Measurements from ENCODE around the gene FAM240A. TPM values are rescaled to one million over a fixed set of nuclear protein-coding genes. Genes with fewer than 3 reads are reported as not detected.
"Not testable (repeated sequence)": the region's sequence is repeated elsewhere in the genome, so short reads cannot be mapped to it uniquely, and the experiment has no call there.

FAM240A gene
- total RNA-seq, 2 experiments from 2014 or later: not detected

DNA sequence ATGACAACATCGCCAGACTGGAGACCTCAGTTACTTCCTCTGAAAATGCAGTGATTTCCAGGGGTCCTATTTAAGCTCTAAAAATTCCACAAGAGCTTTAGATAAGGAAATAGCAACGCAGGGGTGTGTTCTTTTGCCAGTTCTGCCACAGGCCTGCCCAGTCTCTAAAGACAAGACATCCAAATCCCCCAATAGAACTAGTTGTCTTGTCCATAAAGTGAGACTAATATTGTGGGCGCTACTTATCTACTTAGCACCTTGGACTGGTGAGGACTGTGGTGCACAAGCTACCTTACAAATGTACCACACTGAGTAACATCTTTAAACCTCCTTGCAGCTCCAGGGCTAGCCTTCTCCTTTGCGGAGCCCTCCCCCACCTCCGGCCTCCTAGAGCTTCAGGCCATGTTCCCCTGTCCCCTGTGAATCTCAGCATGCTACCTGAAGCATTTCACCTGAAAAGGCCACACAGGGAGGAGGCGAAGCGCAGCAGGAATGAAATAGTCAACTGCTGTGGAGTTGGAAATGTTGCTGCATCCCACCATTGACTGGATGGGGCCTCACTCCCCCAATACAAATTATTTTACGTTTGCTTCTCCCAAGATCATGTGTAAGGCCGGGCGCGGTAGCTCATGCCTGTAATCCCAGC, 36.6 kb upstream of the FAM240A start:
- DNase-seq: no peak
- TF ChIP-seq CTCF (IDR thresholded peaks at IDR 0.05): no peak

DNA sequence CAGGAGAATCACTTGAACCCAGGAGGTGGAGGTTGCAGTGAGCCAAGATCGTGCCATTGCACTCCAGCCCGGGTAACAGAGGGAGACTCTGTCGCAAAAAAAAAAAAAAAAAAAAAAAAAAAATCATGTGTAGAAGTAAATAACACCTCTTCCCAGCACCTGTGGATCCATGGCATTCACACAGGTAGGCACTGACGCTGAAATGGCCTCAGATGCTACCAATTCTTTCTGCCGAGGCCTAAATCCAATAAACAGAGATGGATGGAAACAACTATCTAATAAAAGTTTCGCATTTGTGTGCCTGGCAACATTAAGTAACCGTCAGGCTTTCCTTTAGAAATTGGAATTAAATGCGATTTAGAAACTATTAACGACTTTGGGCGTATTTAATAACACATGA, 35.9 kb upstream of the FAM240A start:
- Mint-ChIP-seq H3K36me3 (ENCODE audit: low read depth) (no peaks in the 10 kb centered on the region), H3K4me1 (ENCODE audit: low read depth) (peaks cover 11% of the 10 kb centered on the region), H3K27ac (no peak overlapping the region), H3K27me3 (peaks cover 5% of the 10 kb centered on the region), H3K4me3 (no peak overlapping the region), H3K9me3 (no peaks in the 10 kb centered on the region)
- no peak for ATAC-seq (ENCODE audit: poor library complexity)
- no peak overlapping the region for H3K4me3 ChIP-seq (ENCODE audit: low read length)
- H3K36me3 ChIP-seq (ENCODE audit: insufficient read depth, low read length): no peaks in the 10 kb centered on the region
- no peak for TF ChIP-seq CTCF (IDR thresholded peaks at IDR 0.05)
- H3K9me3 ChIP-seq (ENCODE audit: control insufficient read depth in 1 of 2, insufficient read depth in 1 of 2, low read length in 2 of 2): no peaks in the 10 kb centered on the region
- CTCF ChIA-PET: interaction anchor here (1.5 kb wide), 1 partner anchor 88 kb away, joined by 3 read pairs; no protein-coding TSS in a partner anchor
- no peaks in the 10 kb centered on the region for H3K4me1 ChIP-seq (ENCODE audit: insufficient read depth, low read length)
- peaks cover 0 to 2% of the 10 kb centered on the region in 2 experiments for H3K27me3 ChIP-seq (ENCODE audit: control insufficient read depth in 1 of 2, insufficient read depth in 2 of 2, low read length in 2 of 2)
- H3K27ac ChIP-seq (ENCODE audit: low read depth in 1 of 2, low read length in 2 of 2): no peak overlapping the region
- no peak for DNase-seq
- POLR2A ChIA-PET: no interaction called here
- intact Hi-C loops (cut with DNase I, micrococcal nuclease): no loop called here

More for the DNA sequence above, 36.6 kb upstream of the FAM240A start:
- H3K9me3 ChIP-seq (ENCODE audit: control insufficient read depth in 1 of 2, insufficient read depth in 1 of 2, low read length in 2 of 2): no peaks in the 10 kb centered on the region
- ChIA-PET POLR2A (no interaction called here), CTCF (no interaction called here)
- H3K27ac Mint-ChIP-seq: no peak overlapping the region
- H3K27ac ChIP-seq (ENCODE audit: low read depth in 1 of 2, low read length in 2 of 2): no peak overlapping the region
- ATAC-seq (ENCODE audit: poor library complexity): no peak
- H3K36me3 Mint-ChIP-seq (ENCODE audit: low read depth): no peaks in the 10 kb centered on the region
- no peak overlapping the region for H3K4me3 Mint-ChIP-seq
- no peak overlapping the region for H3K4me3 ChIP-seq (ENCODE audit: low read length)
- intact Hi-C loops (cut with DNase I, micrococcal nuclease): no loop called here
- H3K36me3 ChIP-seq (ENCODE audit: insufficient read depth, low read length): no peaks in the 10 kb centered on the region
- H3K27me3 Mint-ChIP-seq: peaks cover 5% of the 10 kb centered on the region
- no peaks in the 10 kb centered on the region for H3K9me3 Mint-ChIP-seq
- peaks cover 11% of the 10 kb centered on the region for H3K4me1 Mint-ChIP-seq (ENCODE audit: low read depth)
- H3K27me3 ChIP-seq (ENCODE audit: control insufficient read depth in 1 of 2, insufficient read depth in 2 of 2, low read length in 2 of 2): peaks cover 0 to 2% of the 10 kb centered on the region in 2 experiments
- no peaks in the 10 kb centered on the region for H3K4me1 ChIP-seq (ENCODE audit: insufficient read depth, low read length)

GRCh38 chr3:46576879-46577278, 35.4 kb upstream of the FAM240A start:
- DNase-seq (no peak), ATAC-seq (ENCODE audit: poor library complexity) (no peak)
- no peak overlapping the region for H3K4me3 ChIP-seq (ENCODE audit: low read length)
- POLR2A ChIA-PET: no interaction called here
- Mint-ChIP-seq H3K4me3 (no peak overlapping the region), H3K36me3 (ENCODE audit: low read depth) (no peaks in the 10 kb centered on the region), H3K27ac (no peak overlapping the region), H3K9me3 (no peaks in the 10 kb centered on the region), H3K4me1 (ENCODE audit: low read depth) (peaks cover 11% of the 10 kb centered on the region), H3K27me3 (peaks cover 5% of the 10 kb centered on the region)
- CTCF ChIA-PET: interaction anchor here (1.5 kb wide), 1 partner anchor 88 kb away, joined by 3 read pairs; no protein-coding TSS in a partner anchor
- no peaks in the 10 kb centered on the region for H3K9me3 ChIP-seq (ENCODE audit: control insufficient read depth in 1 of 2, insufficient read depth in 1 of 2, low read length in 2 of 2)
- H3K36me3 ChIP-seq (ENCODE audit: insufficient read depth, low read length): no peaks in the 10 kb centered on the region
- no peak for TF ChIP-seq CTCF (IDR thresholded peaks at IDR 0.05)
- H3K4me1 ChIP-seq (ENCODE audit: insufficient read depth, low read length): no peaks in the 10 kb centered on the region
- no peak overlapping the region for H3K27ac ChIP-seq (ENCODE audit: low read depth in 1 of 2, low read length in 2 of 2)
- intact Hi-C loops (cut with DNase I, micrococcal nuclease): no loop called here
- H3K27me3 ChIP-seq (ENCODE audit: control insufficient read depth in 1 of 2, insufficient read depth in 2 of 2, low read length in 2 of 2): peaks cover 0 to 2% of the 10 kb centered on the region in 2 experiments

DNA sequence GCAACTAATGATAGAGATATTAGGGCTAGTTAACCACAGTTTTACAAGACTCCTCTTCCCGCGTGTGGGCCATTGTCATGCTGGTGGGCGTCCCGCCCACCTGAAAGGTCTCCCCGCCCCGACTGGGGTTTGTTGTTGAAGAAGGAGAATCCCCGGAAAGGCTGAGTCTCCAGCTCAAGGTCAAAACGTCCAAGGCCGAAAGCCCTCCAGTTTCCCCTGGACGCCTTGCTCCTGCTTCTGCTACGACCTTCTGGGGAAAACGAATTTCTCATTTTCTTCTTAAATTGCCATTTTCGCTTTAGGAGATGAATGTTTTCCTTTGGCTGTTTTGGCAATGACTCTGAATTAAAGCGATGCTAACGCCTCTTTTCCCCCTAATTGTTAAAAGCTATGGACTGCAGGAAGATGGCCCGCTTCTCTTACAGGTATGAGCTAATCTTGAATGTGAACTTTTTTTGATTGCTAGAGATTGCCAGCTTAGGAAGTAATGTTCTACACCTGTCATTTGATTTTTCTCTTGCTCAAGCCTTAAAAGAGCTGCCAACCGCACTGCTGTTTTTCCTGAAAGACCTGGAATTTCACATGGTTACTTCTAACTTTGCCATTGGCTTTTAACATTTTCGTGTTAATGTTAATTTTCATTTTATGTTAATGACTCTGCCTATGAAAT, 34.6 kb upstream of the FAM240A start:
- H3K9me3 ChIP-seq (ENCODE audit: control insufficient read depth in 1 of 2, insufficient read depth in 1 of 2, low read length in 2 of 2); H3K4me1 ChIP-seq (ENCODE audit: insufficient read depth, low read length); ATAC-seq (ENCODE audit: poor library complexity); DNase-seq; H3K36me3 Mint-ChIP-seq (ENCODE audit: low read depth); H3K9me3 Mint-ChIP-seq; intact Hi-C loops (cut with DNase I, micrococcal nuclease); H3K36me3 ChIP-seq (ENCODE audit: insufficient read depth, low read length); H3K27ac ChIP-seq (ENCODE audit: low read depth in 1 of 2, low read length in 2 of 2); H3K4me3 Mint-ChIP-seq; H3K27me3 Mint-ChIP-seq; H3K27me3 ChIP-seq (ENCODE audit: control insufficient read depth in 1 of 2, insufficient read depth in 2 of 2, low read length in 2 of 2); H3K27ac Mint-ChIP-seq; H3K4me3 ChIP-seq (ENCODE audit: low read length): not testable (repeated sequence)
- peaks cover 11% of the 10 kb centered on the region for H3K4me1 Mint-ChIP-seq (ENCODE audit: low read depth)
- ChIA-PET CTCF (interaction anchor here (1.5 kb wide), 1 partner anchor 89 kb away, joined by 3 read pairs; no protein-coding TSS in a partner anchor), POLR2A (interaction anchor here (1.0 kb wide), 1 partner anchor 19 kb away, joined by 3 read pairs; no protein-coding TSS in a partner anchor)
